GM18870 (cell line): Measurements from ENCODE around the gene GPC2.
A peak's percentile ranks its signal among the peaks of the same experiment; 100 is the strongest.
"Not testable (repeated sequence)": the region's sequence is repeated elsewhere in the genome, so short reads cannot be mapped to it uniquely, and the experiment has no call there.

Experiments
- ATAC-seq: cut with Tn5 transposase; IDR thresholded peaks from one replicate; pipeline ENCODE4 v1.9.1; 2021; ENCODE audit warnings: moderate library complexity; ENCODE audit not compliant: unreplicated experiment

GPC2 gene

DNA sequence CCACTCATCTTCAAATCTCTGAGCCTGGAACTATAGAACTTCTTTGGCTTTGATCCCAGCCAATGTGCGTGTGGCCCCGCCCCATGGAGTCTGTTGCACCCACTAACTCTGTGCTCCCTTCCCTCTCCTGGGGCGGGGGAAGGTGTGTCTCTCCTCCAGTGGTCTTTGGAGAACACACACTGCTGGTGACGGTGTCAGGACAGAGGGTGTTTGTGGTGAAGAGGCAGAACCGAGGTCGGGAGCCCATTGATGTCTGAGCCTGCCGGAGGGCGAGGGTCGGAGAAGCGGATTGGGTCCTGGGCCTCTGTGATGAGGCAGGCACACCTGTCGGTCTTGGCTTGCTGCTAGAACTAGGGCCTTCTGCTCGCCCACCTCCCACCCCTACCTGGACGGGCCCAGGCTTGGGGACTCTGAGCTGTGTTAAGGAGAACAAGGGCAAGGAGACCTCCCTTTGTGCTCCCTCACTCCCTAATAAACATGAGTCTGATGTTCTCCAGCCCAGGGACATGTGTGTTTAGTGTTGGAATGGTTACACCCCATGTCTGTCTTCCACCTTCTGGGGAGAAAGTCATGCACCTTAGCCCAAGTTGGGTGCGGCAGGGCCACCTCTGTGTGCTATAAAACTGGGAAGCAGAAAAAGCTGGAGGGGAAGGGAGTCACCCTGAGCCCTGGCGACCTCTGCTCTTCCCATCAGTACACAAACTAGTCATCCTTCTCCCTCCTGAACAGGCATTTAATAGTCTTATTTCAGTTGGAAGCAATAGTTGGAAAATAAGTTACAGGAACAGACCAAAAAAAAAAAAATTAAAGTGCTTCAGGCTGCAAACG, 23.3 kb downstream of the GPC2 start:
- ATAC-seq = no peak

DNA sequence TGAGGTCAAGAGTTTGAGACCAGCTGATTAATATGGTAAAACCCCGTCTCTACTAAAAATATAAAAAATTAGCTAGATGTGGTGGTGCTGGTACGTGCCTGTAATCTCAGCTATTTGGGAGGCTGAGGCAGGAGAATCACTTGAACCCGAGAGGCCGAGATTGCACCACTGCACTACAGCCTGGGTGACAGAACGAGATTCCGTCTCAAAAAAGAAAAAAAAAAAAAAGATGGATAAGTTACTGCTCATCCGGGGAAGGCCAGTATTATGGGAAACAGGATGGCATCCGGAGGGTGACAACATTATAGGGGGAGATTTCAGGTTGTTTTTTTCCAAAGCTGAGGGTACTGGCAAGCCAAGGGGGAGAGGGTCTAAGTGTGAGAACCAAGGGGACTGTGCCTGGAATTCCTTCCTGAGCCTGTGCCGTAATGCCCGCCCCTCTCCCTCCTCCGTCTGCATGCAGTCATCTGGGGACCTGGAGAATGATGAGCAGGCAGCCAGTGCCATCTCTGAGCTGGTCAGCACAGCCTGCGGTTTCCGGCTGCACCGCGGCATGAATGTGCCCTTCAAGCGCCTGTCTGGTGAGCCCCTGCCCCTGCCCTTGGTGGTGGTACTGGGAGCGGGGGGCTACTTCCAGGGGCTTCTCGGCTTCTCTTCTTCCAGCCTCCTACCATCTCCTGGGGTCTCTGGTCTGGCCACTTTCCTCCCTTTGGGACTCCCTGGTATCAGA, 24.1 kb downstream of the GPC2 start:
- no peak for ATAC-seq

DNA sequence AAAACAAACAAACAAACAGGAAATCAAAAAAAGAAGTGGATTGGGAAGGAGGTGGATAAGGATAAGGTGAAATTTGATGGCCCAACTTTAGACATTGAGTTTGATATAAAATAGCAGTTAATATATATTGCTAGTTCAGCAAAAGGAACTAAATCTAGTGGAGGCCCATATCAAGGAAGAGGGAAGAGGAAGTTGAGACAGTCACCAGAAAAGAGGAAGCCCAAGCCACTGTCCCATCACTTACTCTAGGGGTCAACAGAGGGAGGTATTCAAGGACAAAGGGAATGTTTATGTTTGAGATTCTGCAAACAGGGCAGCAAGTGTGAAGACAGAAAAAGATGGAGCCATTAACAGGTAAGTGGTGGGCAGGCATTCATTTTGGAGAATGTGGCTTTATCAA, 24.8 kb downstream of the GPC2 start:
- no peak for ATAC-seq

DNA sequence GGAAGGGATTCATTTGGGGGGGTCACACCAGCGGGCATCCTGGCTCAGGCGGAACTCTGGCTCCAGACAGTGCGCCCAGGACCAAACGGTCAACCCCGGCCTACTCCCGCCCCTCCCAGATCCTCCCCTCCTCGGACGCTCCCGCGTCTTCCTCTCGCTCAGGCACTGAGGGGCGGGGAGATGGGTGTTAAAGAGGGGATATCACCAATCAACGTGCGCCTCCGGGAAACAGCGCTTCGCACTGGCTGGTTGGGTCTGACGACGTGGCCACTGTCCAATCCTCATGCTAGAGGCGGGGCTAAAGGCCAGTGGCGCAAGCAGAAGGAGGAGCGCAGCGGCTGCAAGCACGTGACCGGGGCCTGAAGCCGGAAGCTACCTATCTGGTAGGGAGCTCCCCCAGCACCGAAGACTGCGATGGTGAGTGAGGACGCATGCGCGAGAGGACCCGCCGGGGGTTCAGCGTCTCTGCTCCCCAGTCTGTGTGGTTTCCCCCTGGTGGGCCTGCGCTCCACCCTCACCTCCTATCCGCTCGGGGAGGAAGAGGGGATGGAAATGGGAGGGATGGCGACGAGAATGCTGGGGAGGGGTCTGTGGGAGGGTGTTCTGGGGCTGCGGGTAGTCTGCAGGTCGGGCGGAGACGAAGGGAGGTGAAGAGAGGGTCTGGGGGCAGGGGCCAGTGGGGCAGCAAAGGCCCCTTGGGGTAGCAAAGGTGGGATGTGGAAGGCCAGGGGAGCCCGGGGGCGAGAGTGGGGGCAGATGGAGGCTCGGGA, 28.4 kb downstream of the GPC2 start, which contains the start of gene LAMTOR4:
Gene LAMTOR4 (plus strand): TSS at position 360 of the 770 bp plus-strand sequence. CDS start 55 bp downstream, at position 415.
- peak; percentile 98 for ATAC-seq

DNA sequence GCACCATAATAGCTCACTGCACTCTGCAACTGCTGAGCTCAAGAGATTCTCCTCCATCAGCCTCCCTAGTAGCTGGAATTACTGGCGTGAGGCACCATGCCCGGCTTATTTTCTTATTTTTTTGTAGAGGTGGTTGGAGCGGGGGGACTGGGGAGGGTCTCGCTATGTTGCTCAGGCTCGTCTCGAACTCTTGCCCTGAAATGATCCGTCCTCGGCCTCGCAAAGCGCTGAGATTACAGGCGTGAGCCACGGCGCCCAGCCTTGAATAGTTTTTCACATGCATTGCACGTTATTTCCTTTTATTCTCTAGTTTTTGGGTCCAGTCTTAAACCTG, 29.0 kb downstream of the GPC2 start:
- no peak for ATAC-seq

DNA sequence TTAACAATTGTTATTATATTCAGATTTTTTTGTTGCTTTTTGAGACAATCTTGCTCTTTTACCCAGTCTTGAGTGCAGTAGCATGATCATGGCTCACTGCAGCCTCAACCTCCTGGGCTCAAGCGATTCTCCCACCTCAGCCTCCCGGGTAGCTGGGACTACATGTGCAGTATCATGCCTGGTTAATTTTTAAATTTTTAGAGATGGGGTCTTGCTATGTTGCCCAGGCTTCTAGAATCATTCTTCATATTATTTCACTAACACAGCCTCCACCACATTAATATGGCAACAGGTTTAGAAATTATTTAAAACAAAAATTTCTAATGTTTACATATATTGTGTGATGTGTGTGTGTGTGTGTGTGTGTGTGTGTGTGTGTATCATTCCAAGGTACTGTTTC, 29.9 kb downstream of the GPC2 start:
- ATAC-seq = no peak

DNA sequence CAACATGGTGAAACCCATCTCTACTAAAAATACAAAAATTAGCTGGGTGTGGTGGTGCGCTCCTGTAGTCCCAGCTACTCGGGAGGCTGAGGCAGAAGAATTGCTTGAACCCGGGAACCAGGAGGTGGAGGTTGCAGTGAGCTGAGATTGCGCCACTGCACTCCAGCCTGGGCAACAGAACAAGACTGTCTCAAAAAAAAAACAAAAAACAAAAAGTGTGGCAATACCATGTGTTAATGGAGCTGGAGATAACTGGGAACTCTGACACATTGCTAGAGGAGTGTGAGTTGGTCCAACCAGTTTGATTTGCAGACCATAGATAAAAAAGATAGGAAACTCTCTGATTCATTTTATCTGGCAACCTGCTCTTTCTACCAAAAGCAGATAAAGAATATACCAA, 30.8 kb downstream of the GPC2 start:
- ATAC-seq = not testable (repeated sequence)

DNA sequence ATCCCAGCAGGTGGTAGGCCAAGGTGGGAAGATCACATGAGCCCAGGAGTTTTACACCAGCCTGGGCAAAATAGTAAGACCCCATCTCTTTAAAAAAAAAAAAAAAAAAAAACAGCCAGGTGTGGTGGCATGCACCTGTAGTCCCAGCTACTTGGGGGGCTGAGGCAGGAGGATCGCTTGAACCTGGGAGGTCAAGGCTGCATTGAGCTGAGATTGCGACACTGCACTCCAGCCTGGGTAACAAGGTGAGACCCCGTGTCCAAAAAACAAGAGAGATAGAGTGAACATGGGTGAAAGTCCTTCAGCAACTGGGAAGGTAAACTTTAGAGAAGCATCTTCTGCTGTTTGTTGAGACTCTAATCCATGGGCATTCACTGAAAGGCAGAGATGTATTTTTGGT, 34.7 kb downstream of the GPC2 start:
- no peak for ATAC-seq

DNA sequence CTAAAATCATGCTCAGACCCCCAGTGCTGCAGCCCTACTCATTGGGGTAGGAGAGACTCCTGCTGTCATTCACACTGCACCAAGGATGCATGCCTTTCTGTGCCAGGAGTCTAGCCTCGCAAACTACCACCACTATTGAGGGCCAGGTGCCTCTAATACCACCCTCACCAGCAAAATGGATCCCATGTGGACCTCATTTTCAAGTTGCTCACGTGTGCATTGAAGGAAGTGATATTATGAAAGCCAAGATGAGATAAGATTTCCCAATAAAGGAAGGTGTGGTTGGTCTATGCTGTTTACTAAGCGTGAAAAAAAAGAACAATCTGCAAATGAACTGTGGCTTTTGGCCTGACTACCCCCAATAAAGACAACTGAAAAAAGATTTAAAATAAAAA, 35.6 kb downstream of the GPC2 start:
- ATAC-seq = no peak

DNA sequence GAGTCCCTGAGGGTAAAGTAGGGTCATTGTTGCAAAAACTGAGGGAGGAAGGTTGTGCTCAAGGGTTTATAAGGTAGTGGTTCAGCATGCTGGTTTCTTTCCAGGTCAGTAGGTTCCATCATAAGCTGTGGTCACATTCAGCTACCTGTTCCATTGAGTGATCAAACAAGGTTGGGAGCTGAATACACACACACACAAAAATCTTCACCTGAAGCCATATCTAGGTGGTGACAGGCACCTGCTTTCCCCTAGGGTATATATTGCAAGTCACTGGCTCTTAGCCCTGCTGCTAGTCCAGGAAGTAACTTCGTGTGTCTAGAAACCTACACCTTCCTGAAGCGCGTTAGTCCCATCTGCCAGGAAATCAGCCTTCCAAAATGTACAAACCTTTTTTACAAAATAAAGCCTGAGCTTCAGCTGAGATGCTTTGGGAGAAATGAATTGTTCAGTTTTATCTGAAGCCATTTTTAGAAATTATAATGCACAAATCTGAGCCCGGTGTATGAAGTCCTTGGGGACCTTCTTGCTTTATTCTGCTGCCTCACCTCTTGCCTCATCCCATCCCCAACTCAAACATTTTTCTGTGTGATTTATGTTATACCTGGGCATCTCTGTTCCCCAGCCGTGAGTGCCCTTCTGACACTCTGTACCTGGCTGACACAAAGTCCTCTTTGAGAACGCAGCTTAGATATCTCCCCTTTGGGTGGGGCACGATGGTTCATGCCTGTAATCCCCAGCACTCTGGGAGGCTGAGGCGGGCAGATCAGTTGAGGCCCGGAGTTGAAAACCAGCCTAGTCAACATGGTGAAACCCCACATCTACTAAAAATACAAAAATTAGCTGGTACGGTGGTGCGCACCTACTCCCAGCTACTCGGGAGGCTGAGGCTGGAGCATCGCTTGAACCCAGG, 39.1 kb downstream of the GPC2 start:
- ATAC-seq = no peak

DNA sequence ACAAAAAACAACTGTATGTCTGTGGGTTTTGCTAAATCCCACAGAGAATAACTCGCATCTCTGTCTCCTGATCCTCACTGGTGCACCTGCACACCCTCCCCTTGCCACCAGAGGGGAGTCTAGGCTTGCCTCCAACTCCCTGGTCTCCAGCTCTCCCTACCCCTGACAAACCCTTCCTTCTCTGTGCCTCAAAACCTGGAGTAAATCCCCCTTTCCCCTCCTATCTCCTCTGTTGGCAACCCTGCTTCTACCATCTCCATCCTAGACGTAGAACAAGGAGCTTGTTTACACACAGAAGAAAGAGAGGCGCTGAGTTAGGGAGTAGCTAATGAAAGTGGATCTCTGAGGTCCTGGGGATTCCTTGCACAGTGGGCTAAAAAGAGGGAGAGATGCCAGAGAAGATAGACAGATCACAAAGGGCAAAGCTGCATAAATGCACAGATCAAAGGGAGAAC, 44.5 kb downstream of the GPC2 start:
- ATAC-seq = no peak

DNA sequence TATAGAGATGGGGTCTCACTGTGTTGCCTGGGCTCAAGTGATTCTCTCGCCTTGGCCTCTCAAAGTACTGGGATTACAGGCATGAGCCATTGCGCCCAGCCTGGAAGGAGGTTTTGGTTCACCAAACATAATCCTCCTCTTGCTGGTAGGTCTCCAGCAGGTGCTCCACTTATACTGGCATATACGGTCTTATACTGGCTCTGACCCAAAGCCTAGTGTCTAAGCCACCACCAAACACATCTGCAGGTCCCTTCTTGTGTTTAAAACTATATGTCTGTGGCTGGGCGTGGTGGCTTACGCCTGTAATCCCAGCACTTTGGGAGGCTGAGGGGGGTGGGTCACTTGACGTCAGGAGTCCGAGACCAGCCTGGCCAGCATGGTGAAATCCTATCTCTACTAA, 45.1 kb downstream of the GPC2 start:
- no peak for ATAC-seq

DNA sequence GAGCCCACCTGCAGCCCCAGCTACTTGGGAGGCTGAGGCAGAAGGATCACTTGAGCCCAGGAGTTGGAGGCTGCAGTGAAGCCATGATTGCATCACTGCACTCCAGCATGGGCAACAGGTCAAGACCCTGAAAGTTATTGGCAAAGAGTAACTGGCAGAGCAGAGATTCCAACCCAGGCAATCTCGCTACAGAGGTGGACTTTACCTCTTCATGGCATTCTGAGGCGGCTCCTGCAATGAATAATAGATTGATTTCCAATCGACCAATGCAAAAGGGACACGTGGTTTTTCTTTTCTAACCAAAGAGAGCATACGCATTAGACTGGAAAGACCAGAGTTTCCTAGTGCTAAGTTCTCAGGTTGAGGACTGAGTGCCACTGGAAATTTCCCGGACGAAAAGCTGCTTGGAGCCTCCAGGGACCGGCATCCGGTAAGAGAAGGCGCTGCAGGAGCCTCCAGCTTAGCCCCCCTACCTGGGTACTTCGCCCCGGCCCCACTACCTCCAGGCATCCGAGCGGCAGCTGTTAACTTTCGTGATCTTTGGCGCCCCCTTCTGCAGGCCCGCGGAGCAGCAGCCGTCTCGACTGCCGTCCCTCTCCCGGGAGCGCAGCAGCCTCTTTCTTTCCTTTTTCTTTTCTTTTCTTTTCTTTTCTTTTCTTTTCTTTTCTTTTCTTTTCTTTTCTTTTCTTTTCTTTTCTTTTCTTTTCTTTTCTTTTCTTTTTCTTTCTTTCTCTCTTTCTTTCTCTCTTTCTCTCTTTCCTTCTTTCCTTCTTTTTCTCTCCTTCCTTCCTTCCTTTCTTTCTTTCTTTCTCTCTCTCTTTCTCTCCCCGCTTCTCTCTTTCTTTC, 46.4 kb downstream of the GPC2 start:
- no peak for ATAC-seq

DNA sequence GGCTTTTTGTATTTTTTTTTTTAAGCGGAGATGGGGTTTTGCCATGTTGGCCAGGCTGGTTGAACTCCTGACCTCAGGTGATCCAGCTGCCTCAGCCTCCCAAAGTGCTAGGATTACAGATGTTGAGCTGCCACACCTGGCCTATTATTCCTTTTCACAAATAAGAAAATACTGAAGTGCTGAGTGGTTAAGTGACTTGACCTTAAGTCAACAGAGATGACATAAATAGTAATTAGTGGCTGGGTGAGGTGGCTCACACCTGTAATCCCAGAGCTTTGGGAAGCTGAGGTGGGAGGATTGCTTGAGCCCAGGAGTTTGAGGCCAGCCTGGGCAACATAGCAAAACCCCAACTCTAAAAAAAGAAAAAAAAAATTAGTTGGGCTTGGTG, 47.0 kb downstream of the GPC2 start:
- not testable (repeated sequence) for ATAC-seq

DNA sequence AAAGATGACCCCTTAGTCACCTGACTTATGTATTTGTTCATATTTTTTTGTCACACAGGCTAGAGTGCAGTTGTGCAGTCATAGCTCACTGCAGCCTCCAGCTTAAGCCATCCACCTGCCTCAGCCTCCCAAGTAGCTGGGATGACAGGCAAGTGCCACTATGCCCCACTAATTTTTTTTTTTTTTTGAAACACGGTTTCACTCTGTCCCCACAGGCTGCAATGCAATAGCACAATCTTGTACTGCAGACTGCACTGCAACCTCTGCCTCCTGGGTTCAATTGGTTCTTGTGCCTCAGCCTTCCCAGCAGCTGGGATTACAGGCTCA, 48.6 kb downstream of the GPC2 start:
- ATAC-seq = no peak

DNA sequence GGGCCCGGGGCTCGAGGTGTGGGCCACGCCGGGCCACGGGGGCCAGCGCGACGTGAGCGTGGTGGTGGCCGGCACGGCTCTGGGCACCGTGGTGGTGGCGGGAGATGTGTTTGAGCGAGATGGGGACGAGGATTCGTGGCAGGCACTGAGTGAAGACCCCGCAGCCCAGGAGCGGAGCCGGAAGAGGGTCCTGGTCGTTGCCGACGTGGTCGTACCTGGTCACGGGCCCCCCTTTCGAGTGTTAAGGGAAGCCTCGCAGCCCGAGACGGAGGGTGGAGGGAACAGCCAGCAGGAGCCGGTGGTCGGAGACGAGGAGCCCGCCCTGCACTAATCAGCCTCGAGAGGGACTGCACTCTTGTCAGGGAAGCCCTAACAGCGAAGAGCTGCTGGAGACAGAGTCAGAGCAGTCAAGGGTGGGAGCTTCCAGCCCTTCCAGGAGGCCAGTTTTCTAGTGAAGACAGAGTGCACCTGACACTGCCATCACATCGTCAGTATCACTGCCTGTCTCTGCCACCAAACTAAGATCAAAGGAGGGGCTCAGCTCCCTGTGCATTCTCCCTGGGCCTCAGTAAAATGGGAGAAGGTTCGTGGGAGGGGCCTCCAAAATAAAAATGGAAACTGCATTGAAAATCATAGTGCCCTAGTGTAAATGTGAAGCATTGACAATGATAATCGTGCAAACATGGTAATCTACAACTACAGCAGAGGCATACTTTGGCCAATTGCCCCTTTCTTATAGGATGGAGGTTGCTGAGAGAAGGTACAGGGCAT, 49.1 kb downstream of the GPC2 start:
- no peak for ATAC-seq

DNA sequence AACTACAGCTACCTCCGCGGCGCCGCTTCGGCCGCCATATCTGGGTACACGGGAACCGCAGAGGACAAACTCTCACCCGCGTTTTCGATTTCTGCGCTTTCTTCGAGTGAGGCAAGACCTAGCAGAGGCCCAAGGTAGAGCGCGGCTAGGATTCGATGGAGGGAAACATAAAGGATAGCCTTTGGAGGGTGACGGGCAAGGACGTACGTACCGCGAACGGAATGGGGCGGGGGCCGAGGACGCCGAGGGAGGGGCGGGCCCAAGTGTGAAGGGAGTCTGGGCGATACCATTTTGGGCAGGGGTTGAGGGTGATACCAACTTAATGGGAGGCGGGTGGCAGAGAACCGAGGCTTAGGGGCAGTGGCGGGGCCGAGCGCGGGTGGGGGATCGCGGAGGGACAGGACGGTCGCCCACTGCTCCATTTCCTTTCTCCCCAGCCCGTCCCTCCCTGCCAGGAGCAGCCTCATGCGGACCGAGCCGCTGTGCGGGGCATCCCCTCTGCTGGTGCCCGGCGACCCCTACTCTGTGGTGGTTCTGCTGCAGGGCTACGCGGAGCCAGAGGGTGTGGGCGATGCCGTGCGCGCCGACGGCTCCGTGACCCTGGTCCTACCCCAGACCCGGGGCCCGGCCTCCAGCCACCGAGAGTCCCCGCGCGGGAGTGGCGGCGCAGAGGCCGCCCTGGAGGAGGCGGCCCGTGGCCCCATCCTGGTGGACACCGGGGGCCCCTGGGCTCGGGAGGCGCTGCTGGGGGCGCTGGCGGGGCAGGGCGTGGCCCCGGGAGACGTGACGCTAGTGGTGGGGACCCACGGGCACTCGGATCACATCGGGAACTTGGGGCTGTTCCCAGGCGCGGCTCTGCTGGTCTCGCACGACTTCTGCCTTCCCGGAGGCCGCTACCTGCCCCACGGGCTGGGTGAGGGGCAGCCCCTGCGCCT, 50.0 kb downstream of the GPC2 start, which contains the start of gene MBLAC1:
Gene MBLAC1 (plus strand): TSS at position 37 of the 935 bp plus-strand sequence. CDS start 429 bp downstream, at position 466.
- ATAC-seq = peak; percentile 44
